LNCAP (cell line): ENCODE data around the gene SPRR1A.
A peak's percentile ranks its signal among the peaks of the same experiment; 100 is the strongest.

Experiments
- CTCF ChIP-seq: fragments of 450-650 bp; IDR thresholded peaks from 2 replicates; pipeline ENCODE4 v1.5.1; 2017; ENCODE audit warnings: mild to moderate bottlenecking

Gene SPRR1A

GRCh38 chr1:153001382-153001781 is 17.5 kb downstream of the SPRR1A start, which contains the start of gene SPRR3:
SPRR3 (plus strand) TSS chr1:153001749; CDS start chr1:153003021, 1,272 bp downstream.
- no peak for TF ChIP-seq CTCF

GRCh38 chr1:153023109-153023508 is 39.2 kb downstream of the SPRR1A start:
- TF ChIP-seq CTCF = no peak

- TF ChIP-seq CTCF = no peak
Observed at GRCh38 chr1:153024413-153024812, 40.5 kb downstream of the SPRR1A start.

- TF ChIP-seq CTCF = no peak
Observed at GRCh38 chr1:153025797-153026196, 41.9 kb downstream of the SPRR1A start.

GRCh38 chr1:153028766-153029165 is 44.9 kb downstream of the SPRR1A start:
- TF ChIP-seq CTCF = no peak

GRCh38 chr1:153030895-153031294 is 47.0 kb downstream of the SPRR1A start, which contains the start of gene SPRR1B:
SPRR1B (plus strand) TSS chr1:153031203; CDS start chr1:153032346, 1,143 bp downstream.
- no peak for TF ChIP-seq CTCF

- TF ChIP-seq CTCF = no peak
Observed at GRCh38 chr1:153032073-153032472, 48.2 kb downstream of the SPRR1A start.

GRCh38 chr1:153032677-153033308 is 48.9 kb downstream of the SPRR1A start:
- TF ChIP-seq CTCF = peak; percentile 23; the same call in 1 of the 2 replicates
